Mammary epithelial cell (primary cell): ENCODE results near the gene CALN1.

Experiments used
- EZH2 ChIP-seq: IDR thresholded peaks from 2 replicates; pipeline ENCODE4 v1.6.1; 2012; ENCODE audit warnings: low read length, inconsistent platforms, borderline replicate concordance
- TF ChIP-seq, protein P1 (sequence below), 2 donors: IDR thresholded peaks in 1 of 2; conservative IDR thresholded peaks in 1 of 2; 2 replicates each; pipeline ENCODE4 v1.5.1; 2011 to 2012; ENCODE audit warnings: inconsistent platforms in 2 of 2, low read length in 2 of 2, mild to moderate bottlenecking in 2 of 2, control low read depth in 1 of 2, low read depth in 1 of 2; ENCODE audit not compliant: insufficient read depth in 1 of 2; ENCODE audit errors: extremely low read depth in 1 of 2

DNA sequence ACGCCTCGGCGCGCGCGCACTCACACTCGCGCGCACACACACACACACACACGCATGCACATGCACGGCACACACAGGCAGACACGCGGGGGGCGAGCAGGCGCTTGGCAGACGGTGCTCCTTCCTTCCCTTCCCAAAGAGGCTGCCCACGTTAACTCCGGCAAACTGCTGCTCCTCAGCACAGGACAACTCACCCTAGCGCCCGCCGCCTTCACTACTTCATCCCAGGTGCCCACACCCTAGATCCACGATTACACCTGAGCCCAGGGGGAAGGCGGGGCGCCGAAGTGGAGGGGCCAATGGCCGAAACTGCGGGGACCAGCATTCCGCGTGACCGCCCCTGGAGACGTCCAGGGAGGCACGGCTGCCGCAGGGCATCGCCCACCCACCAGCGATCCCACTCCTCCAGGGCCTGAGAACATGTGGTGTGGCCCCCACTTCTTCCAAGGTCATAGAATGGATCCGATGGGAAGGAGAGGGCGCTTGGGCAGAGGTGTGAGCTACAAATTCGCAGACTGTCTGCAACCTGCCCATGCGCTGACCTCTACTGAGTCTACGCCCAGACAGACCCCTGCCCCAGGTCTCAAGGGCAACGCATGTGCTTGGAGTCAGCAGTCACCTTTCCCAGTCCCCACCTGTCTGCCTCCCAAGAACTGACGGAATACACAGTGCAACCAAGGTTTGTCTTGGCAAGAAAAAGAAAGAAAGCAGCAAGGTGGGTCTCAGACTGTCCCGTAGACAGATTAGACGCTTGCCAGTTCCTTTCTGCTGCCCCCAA is 74.6 kb downstream of the CALN1 start:
- TF ChIP-seq, protein P1, sequence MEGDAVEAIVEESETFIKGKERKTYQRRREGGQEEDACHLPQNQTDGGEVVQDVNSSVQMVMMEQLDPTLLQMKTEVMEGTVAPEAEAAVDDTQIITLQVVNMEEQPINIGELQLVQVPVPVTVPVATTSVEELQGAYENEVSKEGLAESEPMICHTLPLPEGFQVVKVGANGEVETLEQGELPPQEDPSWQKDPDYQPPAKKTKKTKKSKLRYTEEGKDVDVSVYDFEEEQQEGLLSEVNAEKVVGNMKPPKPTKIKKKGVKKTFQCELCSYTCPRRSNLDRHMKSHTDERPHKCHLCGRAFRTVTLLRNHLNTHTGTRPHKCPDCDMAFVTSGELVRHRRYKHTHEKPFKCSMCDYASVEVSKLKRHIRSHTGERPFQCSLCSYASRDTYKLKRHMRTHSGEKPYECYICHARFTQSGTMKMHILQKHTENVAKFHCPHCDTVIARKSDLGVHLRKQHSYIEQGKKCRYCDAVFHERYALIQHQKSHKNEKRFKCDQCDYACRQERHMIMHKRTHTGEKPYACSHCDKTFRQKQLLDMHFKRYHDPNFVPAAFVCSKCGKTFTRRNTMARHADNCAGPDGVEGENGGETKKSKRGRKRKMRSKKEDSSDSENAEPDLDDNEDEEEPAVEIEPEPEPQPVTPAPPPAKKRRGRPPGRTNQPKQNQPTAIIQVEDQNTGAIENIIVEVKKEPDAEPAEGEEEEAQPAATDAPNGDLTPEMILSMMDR (conservative IDR thresholded peaks at IDR 0.05 in 1 of 2, IDR thresholded peaks at IDR 0.05 in 1 of 2; ENCODE audit: extremely low read depth in 1 of 2, insufficient read depth in 1 of 2, low read depth in 1 of 2, low read length in 2 of 2), result no peak
- TF ChIP-seq EZH2, result no peak
